HepG2 (cell line): ENCODE measurements around the gene TPD52L2. TPM values are rescaled to one million over a fixed set of nuclear protein-coding genes. Genes with fewer than 3 reads are reported as not detected.
A peak's percentile ranks its signal among the peaks of the same experiment; 100 is the strongest.

Experiments
- ATF5 ChIP-seq: sonication (generic); formaldehyde crosslinking; IDR thresholded peaks from 2 replicates; pipeline ENCODE4 v1.4.0; 2020; ENCODE audit warnings: mild to moderate bottlenecking, low read depth, missing genetic modification reagents
- CEBPG ChIP-seq: IDR thresholded peaks from 2 replicates; pipeline ENCODE4 v1.6.1; 2016
- ELK4 ChIP-seq: sonication (generic); formaldehyde crosslinking; IDR thresholded peaks from 2 replicates; pipeline ENCODE4 v1.9.0; 2021; ENCODE audit warnings: missing genetic modification reagents, borderline replicate concordance
- GLMP ChIP-seq: sonication (generic); formaldehyde crosslinking; IDR thresholded peaks from 2 replicates; pipeline ENCODE4 v1.9.0; 2021; ENCODE audit warnings: missing genetic modification reagents, mild to moderate bottlenecking, borderline replicate concordance
- HNRNPH1 ChIP-seq: fragments of 200-400 bp; formaldehyde crosslinking; optimal IDR thresholded peaks from 2 replicates; pipeline ENCODE3; 2017; ENCODE audit warnings: mild to moderate bottlenecking, low read depth, low read length
- MATR3 ChIP-seq: sonication (generic); formaldehyde crosslinking; IDR thresholded peaks from 2 replicates; pipeline ENCODE4 v1.4.0; 2020; ENCODE audit warnings: missing genetic modification reagents
- MED13 ChIP-seq: sonication (generic); formaldehyde crosslinking; IDR thresholded peaks from 2 replicates; pipeline ENCODE4 v1.5.0; 2020; ENCODE audit warnings: missing genetic modification reagents
- MTA1 ChIP-seq: sonication (generic); formaldehyde crosslinking; IDR thresholded peaks from 2 replicates; pipeline ENCODE4 v1.4.0; 2020; ENCODE audit warnings: missing genetic modification reagents, mild to moderate bottlenecking, borderline replicate concordance
- NFIC ChIP-seq: IDR thresholded peaks from 2 replicates; pipeline ENCODE4 v1.6.1; 2012; ENCODE audit warnings: mild to moderate bottlenecking, low read length, inconsistent platforms
- SMC3 ChIP-seq: IDR thresholded peaks from 2 replicates; pipeline ENCODE4 v1.6.1; 2011; ENCODE audit warnings: low read length, improper control_type of control experiment
- U2AF1 ChIP-seq: fragments of 200-400 bp; formaldehyde crosslinking; optimal IDR thresholded peaks from 2 replicates; pipeline ENCODE3; 2017; ENCODE audit warnings: mild to moderate bottlenecking, low read depth, low read length
- ZBTB38 ChIP-seq: sonication (generic); formaldehyde crosslinking; IDR thresholded peaks from 2 replicates; pipeline ENCODE4 v1.5.1; 2020; ENCODE audit warnings: mild to moderate bottlenecking, missing genetic modification reagents
- ZFP91 ChIP-seq: sonication (generic); formaldehyde crosslinking; IDR thresholded peaks from 2 replicates; pipeline ENCODE4 v1.9.0; 2022; ENCODE audit warnings: missing genetic modification reagents, mild to moderate bottlenecking, borderline replicate concordance
- ZNF136 ChIP-seq: sonication (generic); formaldehyde crosslinking; IDR thresholded peaks from 2 replicates; pipeline ENCODE4 v1.8.1; 2022; ENCODE audit warnings: low read depth, mild to moderate bottlenecking, moderate library complexity, missing genetic modification reagents
- ZNF230 ChIP-seq: sonication (generic); formaldehyde crosslinking; IDR thresholded peaks from 2 replicates; pipeline ENCODE4 v1.4.0; 2020; ENCODE audit warnings: mild to moderate bottlenecking, missing genetic modification reagents
- ZNF281 ChIP-seq: sonication (generic); formaldehyde crosslinking; IDR thresholded peaks from 2 replicates; pipeline ENCODE4 v1.4.0; 2020; ENCODE audit warnings: missing genetic modification reagents, borderline replicate concordance
- ZNF343 ChIP-seq: sonication (generic); formaldehyde crosslinking; IDR thresholded peaks from 2 replicates; pipeline ENCODE4 v1.4.0; 2020; ENCODE audit warnings: mild to moderate bottlenecking, missing genetic modification reagents
- ZNF547 ChIP-seq: sonication (generic); formaldehyde crosslinking; IDR thresholded peaks from 2 replicates; pipeline ENCODE4 v1.5.1; 2020; ENCODE audit warnings: mild to moderate bottlenecking, missing genetic modification reagents
- ZSCAN12 ChIP-seq: sonication (generic); formaldehyde crosslinking; IDR thresholded peaks from 2 replicates; pipeline ENCODE4 v1.9.0; 2021; ENCODE audit warnings: mild to moderate bottlenecking, missing genetic modification reagents
- polyA plus RNA-seq, 8 experiments: library from polyadenylated mRNA; depleted of rRNA in 3 of 8; stranded (reverse) in 7 of 8; unstranded in 1 of 8; fragments of >200 nt; fragmentation: Illumina TruSeq in 4 of 8; extraction: Trizol in 4 of 8; gene quantifications; 2 replicates each; pipeline versions ENCODE4 v1.2.1 to v1.2.3, GENCODE V29; 2011 to 2016; ENCODE audit warnings: low read depth in 4 of 8, missing spikeins in 1 of 8, mixed read lengths in 1 of 8; ENCODE audit not compliant: insufficient read depth in 1 of 8
- total RNA-seq, 5 experiments: library from RNA; depleted of rRNA; stranded (reverse); fragments of >200 nt; fragmentation: Illumina TruSeq; extraction: Trizol; gene quantifications; 2 replicates each; pipeline ENCODE4 v1.2.3, GENCODE V29; 2016; ENCODE audit warnings: low read depth in 1 of 5

Gene TPD52L2
- total and polyA plus RNA-seq, 2 of the 13 experiments (the other 11 are each of a cell fraction or from before 2014, with no cell fraction given) = 156 to 184 TPM

- TF ChIP-seq ELK4 (CRISPR knock-in tag) (no peak), HNRNPH1 (peak; percentile 48), ZNF547 (CRISPR knock-in tag) (peak; percentile 67; the same call in 1 of the 2 replicates), NFIC (no peak), ZBTB38 (CRISPR knock-in tag) (peak; percentile 44; the same call in 1 of the 2 replicates), MED13 (CRISPR knock-in tag) (0 out of 2 replicates have a peak, but pooled peaks have one; percentile 6), ZNF343 (CRISPR knock-in tag) (no peak), MTA1 (CRISPR knock-in tag) (peak; percentile 65; the same call in 1 of the 2 replicates), ZNF230 (CRISPR knock-in tag) (no peak; the same call in 1 of the 2 replicates), ZSCAN12 (CRISPR knock-in tag) (no peak), U2AF1 (no peak), SMC3 (peak; percentile 25; the same call in 1 of the 2 replicates), CEBPG (CRISPR knock-in tag) (no peak), ATF5 (CRISPR knock-in tag) (no peak), GLMP (no peak), MATR3 (CRISPR knock-in tag) (no peak), ZFP91 (peak; percentile 76; the same call in 1 of the 2 replicates), ZNF136 (CRISPR knock-in tag) (0 out of 2 replicates have a peak, but pooled peaks have one; percentile 53), ZNF281 (CRISPR knock-in tag) (peak; percentile 77)
- TF ChIP-seq, all 625 proteins: peak for 284
These were observed 6.5 kb upstream of the TPD52L2 start (continued) for GRCh38 chr20:63858393-63859165.
